Ishikawa (cell line): ENCODE data around the gene SYT1.

Experiments
- CEBPB ChIP-seq: IDR thresholded peaks from 2 replicates; pipeline ENCODE4 v1.6.1; 2012
- CREB1 ChIP-seq: IDR thresholded peaks from 2 replicates; pipeline ENCODE4 v1.6.1; 2012; ENCODE audit warnings: low read depth
- EGR1 ChIP-seq: IDR thresholded peaks from 2 replicates; pipeline ENCODE4 v1.6.1; 2012
- EP300 ChIP-seq: IDR thresholded peaks from 2 replicates; pipeline ENCODE4 v1.6.1; 2012; ENCODE audit warnings: borderline replicate concordance
- FOXM1 ChIP-seq: IDR thresholded peaks from 2 replicates; pipeline ENCODE4 v1.6.1; 2012; ENCODE audit warnings: low read depth, borderline replicate concordance
- MAX ChIP-seq: IDR thresholded peaks from 2 replicates; pipeline ENCODE4 v1.6.1; 2012
- NFIC ChIP-seq: IDR thresholded peaks from 2 replicates; pipeline ENCODE4 v1.6.1; 2012
- RAD21 ChIP-seq: IDR thresholded peaks from 2 replicates; pipeline ENCODE4 v1.6.1; 2012; ENCODE audit warnings: low read depth
- REST ChIP-seq: IDR thresholded peaks from 2 replicates; pipeline ENCODE4 v1.6.1; 2012; ENCODE audit warnings: low read depth, mild to moderate bottlenecking
- TAF1 ChIP-seq: IDR thresholded peaks from 2 replicates; pipeline ENCODE4 v1.6.1; 2012; ENCODE audit warnings: low read depth, mild to moderate bottlenecking
- TCF12 ChIP-seq: IDR thresholded peaks from 2 replicates; pipeline ENCODE4 v1.6.1; 2012; ENCODE audit warnings: low read depth
- TEAD4 ChIP-seq: IDR thresholded peaks from 2 replicates; pipeline ENCODE4 v1.6.1; 2012
- USF1 ChIP-seq: IDR thresholded peaks from 2 replicates; pipeline ENCODE4 v1.6.1; 2012
- YY1 ChIP-seq: IDR thresholded peaks from 2 replicates; pipeline ENCODE4 v1.6.1; 2012; ENCODE audit warnings: low read depth
- ZBTB7A ChIP-seq: IDR thresholded peaks from 2 replicates; pipeline ENCODE4 v1.6.1; 2012; ENCODE audit warnings: low read depth

Gene SYT1

GRCh38 chr12:78887444-78887843 lies 22.9 kb downstream of the SYT1 start:
- TF ChIP-seq NFIC = no peak
- no peak for TF ChIP-seq REST
- TF ChIP-seq RAD21 = no peak
- TF ChIP-seq YY1 = no peak
- TF ChIP-seq TAF1 = no peak
- TF ChIP-seq TEAD4 = no peak
- no peak for TF ChIP-seq CREB1
- TF ChIP-seq TCF12 = no peak
- no peak for TF ChIP-seq ZBTB7A
- no peak for TF ChIP-seq EP300
- no peak for TF ChIP-seq FOXM1
- no peak for TF ChIP-seq CEBPB
- TF ChIP-seq USF1 = no peak
- TF ChIP-seq EGR1 = no peak
- TF ChIP-seq MAX = no peak

GRCh38 chr12:78888568-78888967 lies 24.0 kb downstream of the SYT1 start:
- TF ChIP-seq ZBTB7A = no peak
- no peak for TF ChIP-seq TAF1
- TF ChIP-seq CREB1 = no peak
- TF ChIP-seq FOXM1 = no peak
- no peak for TF ChIP-seq REST
- TF ChIP-seq EP300 = no peak
- TF ChIP-seq EGR1 = no peak
- no peak for TF ChIP-seq RAD21
- no peak for TF ChIP-seq YY1
- no peak for TF ChIP-seq CEBPB
- no peak for TF ChIP-seq TCF12
- no peak for TF ChIP-seq TEAD4
- no peak for TF ChIP-seq USF1
- no peak for TF ChIP-seq NFIC
- TF ChIP-seq MAX = no peak

- TF ChIP-seq MAX = no peak
- no peak for TF ChIP-seq CEBPB
- TF ChIP-seq EGR1 = no peak
- no peak for TF ChIP-seq CREB1
- TF ChIP-seq TCF12 = no peak
- TF ChIP-seq FOXM1 = no peak
- TF ChIP-seq REST = no peak
- no peak for TF ChIP-seq ZBTB7A
- no peak for TF ChIP-seq YY1
- TF ChIP-seq USF1 = no peak
- TF ChIP-seq TAF1 = no peak
- no peak for TF ChIP-seq TEAD4
- TF ChIP-seq NFIC = no peak
- TF ChIP-seq RAD21 = no peak
- no peak for TF ChIP-seq EP300
These were observed 27.2 kb downstream of the SYT1 start for GRCh38 chr12:78891646-78892353.
